GM06990 (cell line): ENCODE data around the gene CCNL2.

Experiments used
- DNase-seq: peaks from one replicate; pipeline ENCODE4 v3.0.0-alpha.2; 2011; ENCODE audit not compliant: insufficient read length; ENCODE audit errors: extremely low read depth
- H3K27me3 ChIP-seq: replicated peaks from 2 replicates; pipeline ENCODE4 v1.6.0; 2011; ENCODE audit warnings: low read length; ENCODE audit not compliant: control insufficient read depth, insufficient read depth
- H3K36me3 ChIP-seq: 2 replicates; pipeline ENCODE4 v1.5.1; 2011; ENCODE audit warnings: low read length; ENCODE audit not compliant: control insufficient read depth, insufficient read depth
- H3K4me3 ChIP-seq: replicated peaks from 2 replicates; pipeline ENCODE4 v1.5.1; 2011; ENCODE audit warnings: low read depth, mild to moderate bottlenecking, control low read depth, low read length
- TF ChIP-seq, protein P1 (sequence below): IDR thresholded peaks from 2 replicates; pipeline ENCODE4 v1.5.1; 2011; ENCODE audit warnings: low read length, control low read depth, mild to moderate bottlenecking, inconsistent platforms; ENCODE audit not compliant: insufficient read depth, poor library complexity, severe bottlenecking

The CCNL2 gene

DNA sequence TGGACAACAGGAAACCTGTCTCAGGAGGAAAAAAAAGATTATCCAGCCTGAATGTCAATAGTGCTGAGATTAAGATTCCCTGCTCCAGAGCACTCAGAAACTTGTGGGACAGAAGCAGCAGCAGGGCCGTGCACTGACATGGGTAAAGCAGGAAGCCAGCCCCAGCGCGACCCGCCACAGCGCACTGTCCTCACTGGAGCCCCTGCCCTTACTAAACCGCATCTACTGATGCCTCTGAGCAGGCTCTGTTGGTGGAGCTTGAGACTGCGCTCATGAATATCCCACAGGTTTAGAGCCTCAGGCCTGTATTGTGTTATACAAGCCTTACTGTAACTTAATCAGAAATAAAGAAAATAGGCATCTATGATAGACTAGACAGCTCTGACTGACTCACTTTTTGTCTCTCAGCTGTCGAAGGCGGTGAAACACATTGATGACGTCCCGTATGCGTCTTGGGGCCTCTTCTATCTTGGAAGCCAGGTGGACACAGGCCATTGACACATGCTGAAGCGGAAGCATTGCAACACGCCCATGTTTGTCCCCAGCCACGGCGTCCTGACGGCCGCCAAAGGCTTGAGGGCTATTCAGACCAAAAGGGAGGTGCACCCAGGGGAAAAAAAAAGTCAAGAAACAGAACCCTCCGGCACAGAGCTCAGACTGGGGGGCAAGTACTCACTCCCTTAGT, 1.2 kb downstream of the CCNL2 start:
- H3K27me3 ChIP-seq, result no peaks in the 10 kb centered on the region
- no peak for DNase-seq
- H3K36me3 ChIP-seq, result peaks cover 35% of the 10 kb centered on the region
- H3K4me3 ChIP-seq, result peak overlapping the region; percentile 78
- TF ChIP-seq, protein P1, sequence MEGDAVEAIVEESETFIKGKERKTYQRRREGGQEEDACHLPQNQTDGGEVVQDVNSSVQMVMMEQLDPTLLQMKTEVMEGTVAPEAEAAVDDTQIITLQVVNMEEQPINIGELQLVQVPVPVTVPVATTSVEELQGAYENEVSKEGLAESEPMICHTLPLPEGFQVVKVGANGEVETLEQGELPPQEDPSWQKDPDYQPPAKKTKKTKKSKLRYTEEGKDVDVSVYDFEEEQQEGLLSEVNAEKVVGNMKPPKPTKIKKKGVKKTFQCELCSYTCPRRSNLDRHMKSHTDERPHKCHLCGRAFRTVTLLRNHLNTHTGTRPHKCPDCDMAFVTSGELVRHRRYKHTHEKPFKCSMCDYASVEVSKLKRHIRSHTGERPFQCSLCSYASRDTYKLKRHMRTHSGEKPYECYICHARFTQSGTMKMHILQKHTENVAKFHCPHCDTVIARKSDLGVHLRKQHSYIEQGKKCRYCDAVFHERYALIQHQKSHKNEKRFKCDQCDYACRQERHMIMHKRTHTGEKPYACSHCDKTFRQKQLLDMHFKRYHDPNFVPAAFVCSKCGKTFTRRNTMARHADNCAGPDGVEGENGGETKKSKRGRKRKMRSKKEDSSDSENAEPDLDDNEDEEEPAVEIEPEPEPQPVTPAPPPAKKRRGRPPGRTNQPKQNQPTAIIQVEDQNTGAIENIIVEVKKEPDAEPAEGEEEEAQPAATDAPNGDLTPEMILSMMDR, result no peak

DNA sequence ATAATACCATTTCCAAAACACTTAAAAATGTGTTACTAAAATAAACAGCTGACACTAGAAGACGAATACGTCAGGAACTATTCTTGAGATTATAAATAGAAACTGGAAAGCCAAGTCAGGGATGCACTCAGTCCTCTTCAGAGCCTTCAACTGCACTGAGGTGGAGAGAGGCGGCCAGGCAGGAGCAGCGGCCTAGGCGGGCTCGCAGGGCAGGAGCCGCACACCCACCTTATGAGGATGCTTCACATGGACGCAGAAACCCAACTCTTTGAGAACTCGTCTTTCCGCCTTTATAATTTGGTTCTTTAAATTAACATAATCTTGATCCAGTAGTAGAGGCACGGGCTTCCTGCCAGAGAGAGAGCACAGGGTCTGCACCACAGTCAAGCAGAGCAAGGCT, 4.0 kb downstream of the CCNL2 start:
- TF ChIP-seq, protein P1, result no peak
- no peak for DNase-seq
- peaks cover 35% of the 10 kb centered on the region for H3K36me3 ChIP-seq
- no peak overlapping the region for H3K4me3 ChIP-seq
- H3K27me3 ChIP-seq, result no peaks in the 10 kb centered on the region

DNA sequence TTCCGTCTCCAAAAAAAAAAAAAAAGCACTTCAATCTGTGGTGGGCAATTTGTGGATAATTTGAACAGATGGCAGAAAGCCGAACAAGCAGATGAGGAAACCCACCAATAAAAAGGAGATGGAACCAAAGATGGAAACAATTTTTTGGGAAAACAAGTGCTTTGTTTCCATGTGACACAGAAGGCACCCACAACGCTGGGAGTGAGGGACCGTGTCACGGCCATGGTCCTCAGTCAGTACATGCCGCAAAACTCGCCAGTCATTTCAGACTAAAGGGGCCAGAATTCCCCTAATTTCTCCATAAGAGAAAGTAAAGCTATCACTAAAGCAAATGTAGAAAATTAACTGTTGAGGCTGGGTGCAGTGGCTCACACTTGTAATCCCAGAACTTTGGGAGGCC, 5.0 kb downstream of the CCNL2 start:
- Histone ChIP-seq H3K4me3 (no peak overlapping the region), H3K27me3 (no peaks in the 10 kb centered on the region), H3K36me3 (peaks cover 42% of the 10 kb centered on the region)
- no peak for DNase-seq
- TF ChIP-seq, protein P1, result no peak

DNA sequence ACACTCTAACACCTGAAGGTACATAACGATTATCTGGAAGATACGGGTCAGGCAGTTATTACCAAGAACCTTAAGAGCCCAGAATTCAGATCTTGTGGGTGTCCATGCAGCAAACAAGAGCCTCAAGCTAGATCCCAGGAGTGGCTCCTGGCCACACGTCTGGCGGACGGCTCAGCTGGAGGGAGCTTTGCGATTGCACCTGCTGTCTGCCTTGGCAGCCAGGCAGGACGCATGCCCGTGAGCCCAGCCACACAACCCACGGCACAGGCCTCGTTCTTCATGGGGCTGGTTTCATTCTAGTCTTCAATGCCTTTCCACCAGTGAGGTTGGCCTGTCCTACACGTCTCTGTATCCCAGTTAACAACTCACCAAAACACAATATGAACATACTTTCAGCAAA, 5.7 kb downstream of the CCNL2 start:
- peaks cover 42% of the 10 kb centered on the region for H3K36me3 ChIP-seq

DNA sequence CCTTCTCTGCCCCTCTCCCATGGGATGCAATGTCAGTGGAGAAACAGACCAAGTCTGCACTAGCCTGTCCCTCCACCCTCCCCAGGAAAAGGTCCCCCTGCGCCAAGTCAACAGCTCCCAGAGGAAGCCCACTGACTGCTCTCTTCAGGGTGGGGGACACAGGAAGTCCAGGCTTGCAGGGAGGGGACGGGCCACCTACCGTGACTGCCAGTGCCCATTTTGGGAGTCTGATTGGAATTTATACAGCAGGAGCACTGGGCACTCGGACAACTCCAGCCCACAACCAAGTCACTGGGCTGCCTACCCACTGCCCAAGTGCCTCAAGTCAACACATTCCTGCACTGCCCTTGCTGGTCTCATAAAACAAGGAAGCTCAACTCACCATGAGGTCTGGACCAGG, 6.1 kb downstream of the CCNL2 start:
- TF ChIP-seq, protein P1, result no peak
- Histone ChIP-seq H3K4me3 (no peak overlapping the region), H3K27me3 (no peaks in the 10 kb centered on the region), H3K36me3 (peaks cover 45% of the 10 kb centered on the region)
- no peak for DNase-seq

More for the DNA sequence above, 5.7 kb downstream of the CCNL2 start:
- no peak for DNase-seq
- TF ChIP-seq, protein P1, result no peak
- Histone ChIP-seq H3K27me3 (no peaks in the 10 kb centered on the region), H3K4me3 (no peak overlapping the region)

DNA sequence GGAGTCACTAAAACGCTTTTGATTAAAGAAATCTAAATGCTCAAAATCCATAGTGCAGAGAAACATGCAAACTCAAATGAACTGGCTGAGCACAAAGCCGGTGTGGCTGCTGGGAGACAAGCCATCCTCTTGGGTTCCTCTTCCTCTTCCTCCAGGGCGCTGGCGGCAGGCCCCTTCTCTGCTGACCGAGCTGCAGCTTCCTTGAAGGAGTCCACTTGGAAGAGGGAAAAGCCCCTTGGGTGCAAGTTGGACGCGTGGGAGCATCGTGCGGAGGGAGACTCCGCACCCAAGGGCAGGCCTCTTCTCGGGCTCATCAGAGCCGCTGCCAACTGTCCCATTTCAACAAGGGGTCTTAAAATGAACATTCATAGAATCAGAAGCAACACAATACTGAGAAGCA, 7.9 kb downstream of the CCNL2 start:
- peaks cover 57% of the 10 kb centered on the region for H3K36me3 ChIP-seq
- no peak for DNase-seq
- H3K4me3 ChIP-seq, result no peak overlapping the region
- H3K27me3 ChIP-seq, result no peaks in the 10 kb centered on the region
- TF ChIP-seq, protein P1, result no peak
